C4-2B (cell line): ENCODE measurements around the gene DGKG.

Experiments used
- H3K27ac ChIP-seq: fragments of 450-650 bp; 2 replicates; pipeline ENCODE4 v1.5.1; 2017
- CTCF ChIP-seq: fragments of 450-650 bp; conservative IDR thresholded peaks from 2 replicates; pipeline ENCODE4 v1.5.1; 2017; ENCODE audit warnings: mild to moderate bottlenecking
- ZFX ChIP-seq: fragments of 450-650 bp; IDR thresholded peaks from 2 replicates; pipeline ENCODE4 v1.6.1; 2017

The DGKG gene

GRCh38 chr3:186317478-186317877 is 44.6 kb downstream of the DGKG start:
- H3K27ac ChIP-seq: no peak overlapping the region
- TF ChIP-seq ZFX (no peak), CTCF (no peak)

GRCh38 chr3:186316666-186317260 is 45.3 kb downstream of the DGKG start:
- TF ChIP-seq ZFX (no peak), CTCF (no peak)
- H3K27ac ChIP-seq: no peak overlapping the region

GRCh38 chr3:186315581-186316354 is 46.3 kb downstream of the DGKG start:
- TF ChIP-seq CTCF (no peak), ZFX (no peak)
- H3K27ac ChIP-seq: no peak overlapping the region

GRCh38 chr3:186314896-186315295 is 47.1 kb downstream of the DGKG start:
- H3K27ac ChIP-seq: no peak overlapping the region

GRCh38 chr3:186311441-186311840 is 50.6 kb downstream of the DGKG start:
- no peak for TF ChIP-seq CTCF
- no peak for TF ChIP-seq ZFX
- no peak overlapping the region for H3K27ac ChIP-seq

More at GRCh38 chr3:186314896-186315295, 47.1 kb downstream of the DGKG start:
- TF ChIP-seq ZFX: no peak
- no peak for TF ChIP-seq CTCF

GRCh38 chr3:186308549-186308948 is 53.5 kb downstream of the DGKG start:
- H3K27ac ChIP-seq: no peak overlapping the region
- no peak for TF ChIP-seq CTCF
- no peak for TF ChIP-seq ZFX

GRCh38 chr3:186307594-186308221 is 54.3 kb downstream of the DGKG start:
- TF ChIP-seq ZFX (no peak), CTCF (no peak)
- H3K27ac ChIP-seq: no peak overlapping the region
